HEK293 (cell line): ENCODE measurements around the gene STYK1.

Experiments used
- CTCF ChIP-seq: fragments of 450-650 bp; formaldehyde crosslinking; IDR thresholded peaks from 2 replicates; pipeline ENCODE4 v1.5.1; 2016; ENCODE audit warnings: missing biosample characterization, missing genetic modification characterization
- HOXC10 ChIP-seq: sonication (generic); formaldehyde crosslinking; IDR thresholded peaks from 2 replicates; pipeline ENCODE4 v1.8.1; 2023; ENCODE audit warnings: mild to moderate bottlenecking, missing genetic modification reagents
- OSR2 ChIP-seq: fragments of 450-650 bp; formaldehyde crosslinking; IDR thresholded peaks from 2 replicates; pipeline ENCODE4 v1.5.1; 2016; ENCODE audit warnings: missing biosample characterization, missing genetic modification characterization
- PRDM6 ChIP-seq: fragments of 450-650 bp; formaldehyde crosslinking; IDR thresholded peaks from 2 replicates; pipeline ENCODE4 v1.5.1; 2017; ENCODE audit warnings: missing biosample characterization, missing genetic modification characterization
- REPIN1 ChIP-seq: fragments of 450-650 bp; formaldehyde crosslinking; IDR thresholded peaks from 2 replicates; pipeline ENCODE4 v1.5.1; 2017; ENCODE audit warnings: missing biosample characterization, missing genetic modification characterization, low read depth
- SP7 ChIP-seq: fragments of 450-650 bp; formaldehyde crosslinking; IDR thresholded peaks from 2 replicates; pipeline ENCODE4 v1.5.1; 2016; ENCODE audit warnings: missing biosample characterization, missing genetic modification characterization
- ZBTB44 ChIP-seq: fragments of 450-650 bp; IDR thresholded peaks from 2 replicates; pipeline ENCODE4 v1.5.1; 2018; ENCODE audit warnings: missing biosample characterization, mild to moderate bottlenecking, missing genetic modification characterization
- ZBTB48 ChIP-seq: fragments of 450-650 bp; formaldehyde crosslinking; IDR thresholded peaks from 2 replicates; pipeline ENCODE4 v1.5.1; 2016; ENCODE audit warnings: missing biosample characterization, missing genetic modification characterization
- ZBTB7A ChIP-seq: fragments of 450-650 bp; formaldehyde crosslinking; IDR thresholded peaks from 2 replicates; pipeline ENCODE4 v1.5.1; 2016; ENCODE audit warnings: low read depth, missing biosample characterization, missing genetic modification characterization
- ZFP69B ChIP-seq: fragments of 450-650 bp; formaldehyde crosslinking; IDR thresholded peaks from 2 replicates; pipeline ENCODE4 v1.5.1; 2016; ENCODE audit warnings: missing biosample characterization, missing genetic modification characterization
- ZNF138 ChIP-seq: fragments of 450-650 bp; formaldehyde crosslinking; IDR thresholded peaks from 2 replicates; pipeline ENCODE4 v1.5.1; 2016; ENCODE audit warnings: missing biosample characterization, missing genetic modification characterization, borderline replicate concordance
- ZNF140 ChIP-seq: fragments of 450-650 bp; formaldehyde crosslinking; IDR thresholded peaks from 2 replicates; pipeline ENCODE4 v1.5.1; 2016; ENCODE audit warnings: missing biosample characterization, missing genetic modification characterization
- ZNF174 ChIP-seq: fragments of 450-650 bp; formaldehyde crosslinking; IDR thresholded peaks from 2 replicates; pipeline ENCODE4 v1.5.0; 2017; ENCODE audit warnings: missing biosample characterization, mild to moderate bottlenecking, missing genetic modification characterization
- ZNF2 ChIP-seq: fragments of 450-650 bp; formaldehyde crosslinking; IDR thresholded peaks from 2 replicates; pipeline ENCODE4 v1.5.1; 2016; ENCODE audit warnings: missing biosample characterization, missing genetic modification characterization
- ZNF202 ChIP-seq: fragments of 450-650 bp; formaldehyde crosslinking; IDR thresholded peaks from 2 replicates; pipeline ENCODE4 v1.5.1; 2016; ENCODE audit warnings: missing biosample characterization, missing genetic modification characterization, borderline replicate concordance
- ZNF280C ChIP-seq: fragments of 450-650 bp; formaldehyde crosslinking; IDR thresholded peaks from 2 replicates; pipeline ENCODE4 v1.5.1; 2016; ENCODE audit warnings: missing biosample characterization, missing genetic modification characterization
- ZNF362 ChIP-seq: fragments of 450-650 bp; formaldehyde crosslinking; IDR thresholded peaks from 2 replicates; pipeline ENCODE4 v1.5.1; 2016; ENCODE audit warnings: missing biosample characterization, missing genetic modification characterization
- ZNF394 ChIP-seq: fragments of 450-650 bp; formaldehyde crosslinking; IDR thresholded peaks from 2 replicates; pipeline ENCODE4 v1.5.1; 2016; ENCODE audit warnings: missing biosample characterization, missing genetic modification characterization, mild to moderate bottlenecking, moderate library complexity, borderline replicate concordance
- ZNF561 ChIP-seq: fragments of 450-650 bp; IDR thresholded peaks from 2 replicates; pipeline ENCODE4 v1.5.1; 2018; ENCODE audit warnings: missing biosample characterization, missing genetic modification characterization, borderline replicate concordance
- ZNF580 ChIP-seq: fragments of 450-650 bp; formaldehyde crosslinking; IDR thresholded peaks from 2 replicates; pipeline ENCODE4 v1.5.1; 2016; ENCODE audit warnings: missing biosample characterization, missing genetic modification characterization
- ZNF610 ChIP-seq: fragments of 450-650 bp; formaldehyde crosslinking; IDR thresholded peaks from 2 replicates; pipeline ENCODE4 v1.5.1; 2016; ENCODE audit warnings: missing biosample characterization, missing genetic modification characterization, borderline replicate concordance
- ZNF645 ChIP-seq: fragments of 450-650 bp; formaldehyde crosslinking; IDR thresholded peaks from 2 replicates; pipeline ENCODE4; 2016; ENCODE audit warnings: missing biosample characterization, missing genetic modification characterization
- ZNF670 ChIP-seq: fragments of 450-650 bp; formaldehyde crosslinking; IDR thresholded peaks from 2 replicates; pipeline ENCODE4 v1.5.1; 2016; ENCODE audit warnings: missing biosample characterization, missing genetic modification characterization, low read depth
- ZNF76 ChIP-seq: fragments of 450-650 bp; formaldehyde crosslinking; IDR thresholded peaks from 2 replicates; pipeline ENCODE4; 2016; ENCODE audit warnings: low read depth, missing biosample characterization, missing genetic modification characterization, borderline replicate concordance
- ZNF776 ChIP-seq: fragments of 450-650 bp; formaldehyde crosslinking; IDR thresholded peaks from 2 replicates; pipeline ENCODE4 v1.5.0; 2017; ENCODE audit warnings: missing biosample characterization, missing genetic modification characterization, borderline replicate concordance
- ZNF777 ChIP-seq: fragments of 450-650 bp; formaldehyde crosslinking; IDR thresholded peaks from 2 replicates; pipeline ENCODE4 v1.5.1; 2017; ENCODE audit warnings: missing biosample characterization, missing genetic modification characterization, borderline replicate concordance
- ZNF843 ChIP-seq: fragments of 450-650 bp; formaldehyde crosslinking; IDR thresholded peaks from 2 replicates; pipeline ENCODE4 v1.5.1; 2016; ENCODE audit warnings: missing biosample characterization, missing genetic modification characterization
- ZSCAN5A ChIP-seq: fragments of 450-650 bp; formaldehyde crosslinking; IDR thresholded peaks from 2 replicates; pipeline ENCODE4 v1.5.1; 2016; ENCODE audit warnings: missing biosample characterization, missing genetic modification characterization

STYK1 gene

GRCh38 chr12:10673659-10674384, at the start of gene STYK1 (continued):
- TF ChIP-seq ZNF777 (tag by site-specific recombination) (peak; percentile 25; the same call in 1 of the 2 replicates), ZNF394 (tag by site-specific recombination) (no peak; the same call in 1 of the 2 replicates), ZNF610 (no peak), PRDM6 (tag by site-specific recombination) (no peak), ZNF280C (no peak), ZNF202 (tag by site-specific recombination) (no peak), ZNF561 (tag by site-specific recombination) (no peak), ZNF138 (no peak), REPIN1 (tag by site-specific recombination) (no peak), ZBTB48 (tag by site-specific recombination) (no peak), ZSCAN5A (no peak), ZNF843 (tag by site-specific recombination) (no peak), ZNF580 (tag by site-specific recombination) (no peak), ZNF645 (tag by site-specific recombination) (no peak), ZNF140 (tag by site-specific recombination) (peak; percentile 70; the same call in 1 of the 2 replicates), ZFP69B (tag by site-specific recombination) (no peak), ZNF174 (tag by site-specific recombination) (no peak), ZNF2 (tag by site-specific recombination) (peak; percentile 100), ZBTB44 (tag by site-specific recombination) (no peak), OSR2 (tag by site-specific recombination) (no peak), SP7 (peak; percentile 65), CTCF (tag by site-specific recombination) (peak; percentile 94), ZNF362 (tag by site-specific recombination) (no peak), ZNF776 (tag by site-specific recombination) (no peak), ZNF76 (tag by site-specific recombination) (0 out of 2 replicates have a peak, but pooled peaks have one; percentile 10), ZNF670 (tag by site-specific recombination) (no peak), ZBTB7A (tag by site-specific recombination) (no peak), HOXC10 (CRISPR knock-in tag) (no peak)
